Femur (tissue), 1 donor: Measurements from ENCODE around the gene DACT2.

Experiments used
- DNase-seq: peaks from one replicate; pipeline ENCODE4 v3.0.0-alpha.2; 2017

DACT2 gene

GRCh38 chr6:168261234-168261633 is 58.3 kb downstream of the DACT2 start:
- no peak for DNase-seq

DNA sequence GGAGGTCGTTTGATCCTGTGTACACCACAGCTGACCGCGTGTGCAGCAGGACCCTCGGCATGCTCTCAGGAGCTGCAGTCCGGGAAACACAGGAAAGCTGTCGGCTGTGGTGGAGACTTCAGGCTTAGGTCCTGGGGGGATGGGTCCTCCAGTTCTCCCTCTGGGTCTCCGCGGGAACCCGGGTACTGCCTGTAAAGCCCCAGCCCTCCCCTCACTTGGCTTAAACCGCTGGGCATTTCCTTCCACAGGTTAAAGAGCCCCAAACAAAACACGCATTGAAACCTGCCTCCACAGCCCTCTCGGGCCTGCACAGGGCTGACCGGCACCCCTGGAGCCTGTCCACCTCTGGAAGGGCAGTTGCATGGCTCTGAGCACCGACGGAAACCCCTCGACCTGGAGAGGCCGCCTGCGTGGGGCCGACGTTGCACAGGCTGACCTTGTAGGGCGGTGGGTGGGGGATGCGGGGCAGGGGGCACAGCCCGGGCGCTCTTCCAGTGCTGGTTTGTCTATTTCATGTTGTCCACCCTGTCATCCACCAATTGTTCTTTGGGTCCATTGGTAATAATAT is 59.1 kb downstream of the DACT2 start:
- DNase-seq = no peak

DNA sequence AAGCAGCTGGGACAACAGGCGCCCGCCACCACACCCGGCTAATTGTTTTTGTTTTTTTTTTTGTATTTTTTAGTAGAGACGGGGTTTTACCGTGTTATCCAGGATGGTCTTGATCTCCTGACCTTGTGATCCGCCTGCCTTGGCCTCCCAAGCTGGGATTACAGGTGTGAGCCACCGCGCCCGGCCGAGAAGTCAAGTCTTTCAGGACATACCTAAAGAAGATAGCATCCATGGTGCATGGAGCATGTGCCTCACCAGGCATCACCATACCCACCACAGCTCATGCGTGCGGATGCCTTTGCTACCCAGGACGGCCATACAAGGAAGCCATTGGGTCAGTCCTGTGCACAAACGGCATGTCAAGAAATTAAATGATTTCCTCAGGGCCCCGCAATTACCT is 60.8 kb downstream of the DACT2 start:
- DNase-seq = no peak

DNA sequence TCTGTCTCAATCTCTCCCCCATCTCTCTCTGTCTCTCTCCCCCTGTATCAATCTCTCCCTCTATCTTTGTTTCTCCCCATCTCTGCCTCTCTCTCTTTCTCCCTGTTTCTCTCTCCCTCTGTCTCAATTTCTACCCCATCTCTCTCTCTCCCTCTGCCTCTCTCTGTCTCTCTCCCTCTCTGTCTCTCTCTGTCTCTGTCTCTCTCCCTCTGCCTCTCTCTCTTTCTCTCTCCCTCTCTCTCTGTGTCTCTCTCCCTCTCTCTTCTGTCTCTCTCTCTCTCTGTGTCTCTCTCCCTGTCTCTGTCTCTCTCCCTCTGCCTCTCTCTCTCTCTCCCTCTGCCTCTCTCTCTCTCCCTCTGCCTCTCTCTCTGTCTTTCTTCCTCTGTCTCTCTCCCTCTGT is 62.6 kb downstream of the DACT2 start:
- no peak for DNase-seq
